H4 (cell line): Measurements from ENCODE around the gene LSAMP. TPM values are rescaled to one million over a fixed set of nuclear protein-coding genes. Genes with fewer than 3 reads are reported as not detected.
"Not testable (repeated sequence)": the region's sequence is repeated elsewhere in the genome, so short reads cannot be mapped to it uniquely, and the experiment has no call there.

Source experiments
- DNase-seq: peaks from one replicate; pipeline ENCODE4 v3.0.0-alpha.2; 2015; ENCODE audit warnings: low spot score
- total RNA-seq: library from RNA; depleted of rRNA; stranded (reverse); fragments of >200 nt; shearing (Covaris generic); gene quantifications from 2 replicates; pipeline ENCODE4 v1.2.3, GENCODE V29; 2014

LSAMP gene
- total RNA-seq, 1 experiment from 2014 or later = 4.7 TPM

DNA sequence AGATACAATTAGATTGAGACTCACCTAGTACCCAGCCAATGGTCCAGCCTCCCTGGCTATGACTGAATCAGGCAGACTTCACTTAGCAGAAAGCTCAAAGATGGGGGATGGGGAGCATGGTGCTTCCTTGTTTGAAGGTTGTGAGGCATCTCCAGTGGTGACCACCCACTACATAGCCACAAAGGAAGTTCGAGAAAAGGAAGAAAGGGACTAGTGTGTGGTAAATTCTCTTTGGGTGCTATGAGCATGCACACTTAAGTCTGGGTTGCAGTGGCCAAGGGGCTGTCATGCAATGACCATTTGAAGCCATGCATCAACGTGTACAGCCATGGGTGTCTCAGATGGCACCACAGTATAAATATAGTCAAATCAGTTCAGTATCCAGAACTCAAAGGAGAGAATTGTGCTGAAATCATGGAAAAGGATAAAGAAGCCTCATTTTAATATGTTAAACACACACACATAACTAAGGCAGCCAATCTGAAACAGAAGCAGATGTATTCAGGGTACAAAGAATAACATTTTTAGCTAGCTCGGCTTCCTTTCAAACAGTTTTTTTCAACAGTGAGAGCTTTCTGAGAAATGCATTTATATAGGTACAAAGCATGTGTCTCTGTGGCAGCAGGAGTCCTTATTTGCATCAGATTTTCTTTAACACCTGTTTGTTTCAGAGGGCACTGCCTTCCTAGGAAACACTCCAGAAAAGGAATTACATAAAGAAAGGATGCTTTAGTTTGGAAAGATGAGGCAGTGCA is 546.5 kb downstream of the LSAMP start:
- no peak for DNase-seq

- DNase-seq = no peak
These were observed 554.2 kb downstream of the LSAMP start for GRCh38 chr3:115891006-115891636.

DNA sequence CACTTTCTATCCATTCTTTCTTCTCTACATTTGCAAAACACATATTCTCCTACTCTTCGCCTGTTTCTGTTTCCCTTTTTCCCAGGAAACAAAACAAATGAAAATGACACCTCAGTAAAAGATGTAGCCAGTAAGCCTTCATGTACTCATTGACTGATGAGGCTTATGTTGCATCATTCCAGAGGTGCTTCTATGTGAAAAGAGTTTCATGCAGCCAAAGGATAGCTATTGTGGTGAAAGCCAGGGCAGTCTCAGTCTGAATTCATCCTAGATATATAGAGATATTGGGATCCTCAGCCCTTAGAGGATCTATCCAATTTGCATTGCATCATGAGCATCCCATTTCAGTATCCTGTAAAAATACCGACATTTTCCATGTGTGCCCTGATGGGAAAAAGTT is 554.7 kb downstream of the LSAMP start:
- no peak for DNase-seq

GRCh38 chr3:115885621-115886020 is 559.7 kb downstream of the LSAMP start:
- no peak for DNase-seq

GRCh38 chr3:115877615-115877899 is 567.7 kb downstream of the LSAMP start:
- DNase-seq = no peak

- no peak for DNase-seq
These were observed 568.2 kb downstream of the LSAMP start for GRCh38 chr3:115876876-115877614.

DNA sequence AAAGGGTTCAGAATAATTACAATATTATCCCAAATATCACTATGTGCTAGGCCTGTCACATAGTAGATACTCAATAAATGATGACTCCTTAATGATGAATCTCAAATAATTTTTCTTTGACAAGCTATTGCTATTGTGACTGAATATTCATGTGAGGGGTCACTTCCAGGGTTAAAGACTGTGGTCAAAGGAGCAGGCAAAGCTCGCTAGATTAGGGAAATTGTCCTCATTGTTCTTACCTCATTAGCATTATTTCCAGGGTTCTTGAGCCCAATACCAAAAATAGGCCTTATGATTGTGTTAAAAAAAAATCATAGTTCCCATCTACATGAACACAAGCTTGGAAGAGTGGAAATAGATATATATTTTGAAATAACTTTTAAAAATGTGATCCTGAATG is 569.8 kb downstream of the LSAMP start:
- no peak for DNase-seq

- no peak for DNase-seq
These were observed 573.6 kb downstream of the LSAMP start for GRCh38 chr3:115871735-115872134.

GRCh38 chr3:115864911-115865310 is 580.4 kb downstream of the LSAMP start:
- no peak for DNase-seq

- no peak for DNase-seq
These were observed 582.4 kb downstream of the LSAMP start for GRCh38 chr3:115862849-115863248.

- DNase-seq = no peak
These were observed 583.2 kb downstream of the LSAMP start for GRCh38 chr3:115862099-115862498.

DNA sequence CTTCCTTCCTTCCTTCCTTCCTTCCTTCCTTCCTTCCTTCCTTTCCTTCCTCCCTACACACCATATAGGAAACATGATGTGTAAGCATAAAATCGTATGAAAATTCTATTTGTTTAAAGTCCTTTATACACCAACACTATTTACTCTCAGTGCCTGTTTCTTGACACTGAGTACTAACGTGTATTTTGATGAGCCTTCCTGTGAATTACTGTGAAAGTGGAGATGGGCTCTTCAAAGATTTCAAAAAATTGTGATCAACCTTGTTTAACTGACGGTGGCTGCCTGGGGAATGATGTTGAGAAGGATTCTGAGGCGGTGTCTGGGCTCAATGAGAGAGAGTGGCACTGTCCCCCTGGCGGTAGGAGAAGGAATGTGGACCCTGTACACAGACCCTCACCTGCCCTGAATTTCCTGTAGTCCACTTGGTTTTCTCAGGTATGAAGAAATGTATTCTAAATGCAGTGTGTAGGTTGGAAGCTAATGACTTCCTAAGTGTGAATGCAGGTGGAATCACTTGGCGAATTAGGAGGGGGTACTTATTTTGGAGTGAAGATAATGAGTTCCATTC is 584.0 kb downstream of the LSAMP start:
- no peak for DNase-seq

DNA sequence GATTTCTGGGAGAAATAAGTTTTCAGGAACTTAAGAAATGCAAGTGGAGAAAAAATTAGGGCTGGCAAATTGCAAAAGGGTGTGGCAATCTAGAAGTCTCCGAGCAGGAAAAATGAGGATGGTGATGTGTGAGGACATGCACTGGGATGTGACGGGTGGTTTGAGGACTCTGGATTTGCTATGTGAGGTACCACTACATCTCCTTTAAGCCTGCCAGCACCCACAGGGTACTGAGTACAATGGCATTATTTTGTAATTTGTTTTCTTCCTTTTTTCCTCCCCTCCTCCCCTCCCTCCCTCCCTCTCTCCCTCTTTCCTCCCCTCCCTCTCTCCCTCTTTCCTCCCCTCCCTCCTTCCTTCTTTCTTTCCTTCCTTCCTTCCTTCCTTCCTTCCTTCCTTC is 584.5 kb downstream of the LSAMP start:
- DNase-seq = no peak

GRCh38 chr3:115859002-115859807 is 586.1 kb downstream of the LSAMP start:
- no peak for DNase-seq

- no peak for DNase-seq
These were observed 587.7 kb downstream of the LSAMP start for GRCh38 chr3:115857518-115858136.

GRCh38 chr3:115855911-115856310 is 589.4 kb downstream of the LSAMP start:
- DNase-seq = no peak

DNA sequence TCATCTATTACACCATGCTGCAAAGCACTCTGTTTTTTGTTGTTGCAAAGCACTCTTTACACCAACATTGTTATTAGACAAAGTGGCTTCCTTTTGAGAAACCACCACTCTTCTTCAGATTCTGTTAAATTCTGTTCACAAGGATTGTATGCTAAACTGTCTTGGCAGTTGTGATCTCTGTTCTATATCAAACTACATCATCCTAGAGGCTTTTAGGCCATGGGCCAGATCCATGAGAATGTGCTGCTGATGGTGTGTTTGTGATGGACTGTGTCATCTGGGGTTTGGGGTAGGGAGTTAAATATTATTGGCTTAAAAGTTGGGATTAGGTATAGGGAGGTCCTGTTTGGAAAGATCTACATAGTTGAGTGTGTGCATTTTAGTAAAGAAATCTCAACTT is 592.2 kb downstream of the LSAMP start:
- no peak for DNase-seq

DNA sequence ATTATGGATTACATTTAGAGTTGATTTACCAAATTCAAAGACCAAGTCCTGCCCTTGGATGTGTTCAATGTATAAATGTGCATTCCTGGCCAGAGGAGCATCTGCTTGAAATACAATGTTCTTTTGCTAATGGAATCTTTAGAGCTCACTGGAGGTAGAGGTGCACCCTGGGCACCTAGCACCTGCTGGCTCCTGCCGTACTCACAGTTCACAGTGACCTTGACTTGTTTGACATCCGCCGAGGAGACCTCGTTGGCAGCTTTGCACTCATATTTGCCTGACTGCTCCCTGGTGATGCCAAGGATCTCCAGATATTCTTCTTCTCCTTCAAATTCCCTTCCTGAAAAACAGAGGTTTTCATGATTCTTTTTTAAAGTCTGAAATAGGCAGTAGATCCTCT is 593.0 kb downstream of the LSAMP start:
- no peak for DNase-seq

DNA sequence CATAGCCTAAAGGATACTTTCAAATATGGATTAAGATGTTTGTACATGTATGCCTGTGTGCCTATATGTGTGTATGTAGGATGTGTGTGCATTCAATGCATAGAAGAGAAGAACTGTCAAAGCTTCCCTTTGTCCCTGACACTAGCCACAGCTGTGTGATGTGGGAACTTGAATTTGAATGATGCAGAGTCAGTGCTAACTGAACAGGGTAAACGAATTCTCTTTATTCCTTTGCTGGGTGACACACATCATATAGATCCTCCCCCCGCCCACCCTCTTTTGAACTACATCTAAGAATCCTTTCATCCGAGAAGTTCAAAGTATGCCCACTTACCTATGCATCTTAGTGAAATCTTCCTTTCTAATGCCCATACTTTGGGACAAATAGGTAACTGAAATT is 593.7 kb downstream of the LSAMP start:
- no peak for DNase-seq

- DNase-seq = no peak
These were observed 596.6 kb downstream of the LSAMP start for GRCh38 chr3:115848641-115849040.

DNA sequence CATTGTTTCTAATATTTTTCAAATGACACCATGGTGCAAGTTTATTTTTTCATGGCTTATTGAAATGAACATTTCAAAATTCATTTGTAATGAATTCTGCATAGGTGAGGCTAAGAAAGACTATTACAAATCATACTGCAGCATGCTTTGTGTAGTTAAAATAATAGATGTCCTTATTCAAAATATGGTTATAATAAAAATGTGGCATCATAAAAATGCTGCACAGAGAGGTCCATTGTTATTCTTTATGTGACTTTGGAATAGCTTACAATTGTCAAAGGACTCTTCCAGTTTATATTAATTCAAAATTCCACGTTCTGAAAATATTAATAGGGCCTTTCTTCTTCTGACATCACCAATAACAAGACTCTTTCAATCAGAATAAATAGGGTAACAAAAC is 599.3 kb downstream of the LSAMP start:
- no peak for DNase-seq

DNA sequence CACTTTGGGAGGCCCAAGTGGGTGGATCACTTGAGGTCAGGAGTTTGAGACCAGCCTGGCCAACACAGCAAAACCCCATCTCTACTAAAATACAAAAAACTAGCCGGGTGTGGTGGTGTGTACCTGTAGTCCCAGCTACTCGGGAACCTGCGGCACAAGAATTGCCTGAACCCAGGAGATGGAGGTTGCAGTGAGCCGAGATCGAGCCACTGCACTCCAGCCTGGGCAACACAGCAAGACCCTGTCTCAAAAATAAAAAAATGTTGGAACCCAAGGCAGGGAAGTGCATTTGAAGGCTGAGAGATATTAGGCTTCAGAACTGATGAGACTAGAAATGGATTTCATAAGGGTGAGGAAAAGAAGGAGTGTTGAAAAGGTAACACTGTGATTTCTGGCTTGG is 600.6 kb downstream of the LSAMP start:
- DNase-seq = not testable (repeated sequence)
